Activated T-helper 2 cell treated with anti-CD3 and anti-CD28 coated beads, Interferon-gamma antibody, Interleukin-2, Interleukin-4, amounts not matched to agents 10 μg/mL and 5 μg/mL and 100 μg/mL, durations not matched to agents 14 hours and 24 hours and 36 hours (primary cell): Measurements from ENCODE around the gene KLB. TPM values are rescaled to one million over a fixed set of nuclear protein-coding genes. Genes with fewer than 3 reads are reported as not detected.
A peak's percentile ranks its signal among the peaks of the same experiment; 100 is the strongest.
"Not testable (repeated sequence)": the region's sequence is repeated elsewhere in the genome, so short reads cannot be mapped to it uniquely, and the experiment has no call there.

Experiments used
- DNase-seq: peaks from one replicate; pipeline ENCODE4 v3.0.0; 2021; ENCODE audit warnings: low spot score
- H3K27ac Mint-ChIP-seq: one replicate; pipeline ENCODE4 v1.8.0; 2021; ENCODE audit warnings: mixed read lengths
- H3K27me3 Mint-ChIP-seq: one replicate; pipeline ENCODE4 v1.8.0; 2021; ENCODE audit warnings: low read depth, mixed read lengths
- H3K36me3 Mint-ChIP-seq: one replicate; pipeline ENCODE4 v1.8.0; 2021; ENCODE audit warnings: low read depth, mixed read lengths
- H3K4me1 Mint-ChIP-seq: one replicate; pipeline ENCODE4 v1.8.0; 2021; ENCODE audit warnings: low read depth, mixed read lengths
- H3K4me3 Mint-ChIP-seq: one replicate; pipeline ENCODE4 v1.8.0; 2021; ENCODE audit warnings: low read depth, mild to moderate bottlenecking, moderate library complexity, mixed read lengths
- H3K9me3 Mint-ChIP-seq: one replicate; pipeline ENCODE4 v1.8.0; 2021; ENCODE audit warnings: mixed read lengths
- intact Hi-C: fragments of 100-400 bp; cut with micrococcal nuclease; formaldehyde crosslinking; loops from one replicate; pipeline ENCODE4 v1.15.1; 2023
- total RNA-seq: library from RNA; stranded (reverse); gene quantifications from 2 replicates; pipeline ENCODE4 v1.2.3, GENCODE V29; 2022

KLB gene
- not detected in 2 replicates for total RNA-seq

DNA sequence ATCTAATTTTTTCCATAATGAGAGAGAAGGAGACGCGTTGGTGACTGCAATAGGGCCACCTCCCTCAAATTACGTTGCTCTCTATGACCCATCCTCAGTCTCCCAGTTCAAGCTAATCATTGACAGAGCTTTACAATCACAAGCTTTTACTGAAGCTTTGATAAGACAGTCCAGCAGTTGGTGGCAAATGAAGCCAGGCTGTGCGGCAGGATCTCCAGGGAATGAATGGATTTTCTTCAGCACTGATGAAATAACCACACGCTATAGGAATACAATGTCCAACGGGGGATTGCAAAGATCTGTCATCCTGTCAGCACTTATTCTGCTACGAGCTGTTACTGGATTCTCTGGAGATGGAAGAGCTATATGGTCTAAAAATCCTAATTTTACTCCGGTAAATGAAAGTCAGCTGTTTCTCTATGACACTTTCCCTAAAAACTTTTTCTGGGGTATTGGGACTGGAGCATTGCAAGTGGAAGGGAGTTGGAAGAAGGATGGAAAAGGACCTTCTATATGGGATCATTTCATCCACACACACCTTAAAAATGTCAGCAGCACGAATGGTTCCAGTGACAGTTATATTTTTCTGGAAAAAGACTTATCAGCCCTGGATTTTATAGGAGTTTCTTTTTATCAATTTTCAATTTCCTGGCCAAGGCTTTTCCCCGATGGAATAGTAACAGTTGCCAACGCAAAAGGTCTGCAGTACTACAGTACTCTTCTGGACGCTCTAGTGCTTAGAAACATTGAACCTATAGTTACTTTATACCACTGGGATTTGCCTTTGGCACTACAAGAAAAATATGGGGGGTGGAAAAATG is at the start of gene KLB:
Gene KLB, plus strand, starts transcription at position 168 of the 821 bp plus-strand sequence. Its CDS starts 20 bp downstream, at position 188.
- H3K9me3 Mint-ChIP-seq = no peaks in the 10 kb centered on the region
- no peaks in the 10 kb centered on the region for H3K36me3 Mint-ChIP-seq
- H3K27ac Mint-ChIP-seq = no peak within 1 kb of the TSS
- intact Hi-C loops = no loop called here
- no peak for DNase-seq
- no peak within 1 kb of the TSS for H3K4me3 Mint-ChIP-seq
- H3K27me3 Mint-ChIP-seq = peaks cover 6% of the 10 kb centered on the region
- no peaks in the 10 kb centered on the region for H3K4me1 Mint-ChIP-seq

DNA sequence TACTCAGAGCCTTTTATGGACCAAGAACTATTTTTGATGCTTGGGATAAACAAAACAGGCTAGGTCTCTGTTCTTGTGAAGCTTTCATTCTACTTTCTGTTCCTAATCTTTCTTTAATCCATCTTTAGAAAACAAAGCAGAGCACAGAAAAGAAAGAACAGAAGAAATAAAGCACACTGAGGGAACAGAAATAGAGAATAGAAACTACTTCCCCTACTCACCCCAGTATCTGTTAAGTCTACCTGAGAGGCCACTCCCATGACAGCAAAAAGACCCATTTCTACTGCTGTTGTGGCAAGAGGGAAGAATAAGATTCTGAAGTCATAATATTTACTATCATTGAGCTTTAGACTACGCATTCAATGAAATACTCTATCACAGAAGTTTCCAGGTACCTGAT is 49.7 kb upstream of the KLB start:
- H3K27me3 Mint-ChIP-seq = no peaks in the 10 kb centered on the region
- H3K36me3 Mint-ChIP-seq = peaks cover 37% of the 10 kb centered on the region
- H3K4me3 Mint-ChIP-seq = no peak overlapping the region
- DNase-seq = no peak
- intact Hi-C loops = no loop called here
- H3K4me1 Mint-ChIP-seq = peaks cover 47% of the 10 kb centered on the region
- peak overlapping the region; percentile 19 for H3K27ac Mint-ChIP-seq
- no peaks in the 10 kb centered on the region for H3K9me3 Mint-ChIP-seq

DNA sequence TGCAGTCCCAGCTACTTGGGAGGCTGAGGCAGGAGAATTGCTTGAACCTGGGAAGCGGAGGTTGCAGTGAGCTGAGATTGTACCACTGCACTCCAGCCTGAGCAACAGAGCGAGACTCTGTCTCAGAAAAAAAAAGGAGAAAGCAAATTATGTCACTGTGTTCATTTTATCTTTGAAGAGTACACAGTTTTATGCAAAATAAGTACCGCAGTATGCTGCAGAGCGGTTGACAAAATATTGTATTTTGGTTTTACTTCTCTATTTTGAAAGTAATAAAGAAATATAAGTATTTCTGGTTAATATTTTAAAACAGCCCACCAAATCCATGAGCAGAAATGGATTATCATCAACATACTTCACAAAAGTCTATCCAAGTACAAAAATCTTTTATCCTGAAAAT is 46.1 kb upstream of the KLB start:
- H3K4me3 Mint-ChIP-seq, H3K27ac Mint-ChIP-seq, H3K27me3 Mint-ChIP-seq, intact Hi-C loops, DNase-seq, H3K9me3 Mint-ChIP-seq: not testable (repeated sequence)
- Mint-ChIP-seq H3K4me1 (peaks cover 39% of the 10 kb centered on the region), H3K36me3 (peaks cover 38% of the 10 kb centered on the region)

DNA sequence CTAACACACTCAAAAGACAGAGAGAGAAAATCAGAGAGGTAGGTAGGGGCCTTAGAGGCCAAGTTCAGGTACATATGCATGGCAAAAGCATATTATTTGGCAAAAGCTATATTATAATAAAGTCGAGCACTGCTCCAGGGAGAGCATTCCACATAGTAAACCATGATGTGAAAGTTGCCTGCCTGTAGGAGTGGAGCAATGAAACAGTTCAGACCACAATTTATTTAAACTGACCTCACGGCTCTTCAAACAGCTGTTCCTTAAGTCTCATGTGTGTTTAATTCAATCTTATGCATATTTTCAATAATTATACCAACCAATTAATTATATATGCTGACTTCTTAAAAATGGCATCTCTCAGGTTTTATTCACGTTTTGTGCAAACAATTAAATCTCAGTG is 43.9 kb upstream of the KLB start:
- no peaks in the 10 kb centered on the region for H3K27me3 Mint-ChIP-seq
- DNase-seq = no peak
- intact Hi-C loops = no loop called here
- H3K9me3 Mint-ChIP-seq = no peaks in the 10 kb centered on the region
- H3K4me1 Mint-ChIP-seq = peaks cover 38% of the 10 kb centered on the region
- peaks cover 36% of the 10 kb centered on the region for H3K36me3 Mint-ChIP-seq
- H3K27ac Mint-ChIP-seq = peak overlapping the region; percentile 4
- no peak overlapping the region for H3K4me3 Mint-ChIP-seq

DNA sequence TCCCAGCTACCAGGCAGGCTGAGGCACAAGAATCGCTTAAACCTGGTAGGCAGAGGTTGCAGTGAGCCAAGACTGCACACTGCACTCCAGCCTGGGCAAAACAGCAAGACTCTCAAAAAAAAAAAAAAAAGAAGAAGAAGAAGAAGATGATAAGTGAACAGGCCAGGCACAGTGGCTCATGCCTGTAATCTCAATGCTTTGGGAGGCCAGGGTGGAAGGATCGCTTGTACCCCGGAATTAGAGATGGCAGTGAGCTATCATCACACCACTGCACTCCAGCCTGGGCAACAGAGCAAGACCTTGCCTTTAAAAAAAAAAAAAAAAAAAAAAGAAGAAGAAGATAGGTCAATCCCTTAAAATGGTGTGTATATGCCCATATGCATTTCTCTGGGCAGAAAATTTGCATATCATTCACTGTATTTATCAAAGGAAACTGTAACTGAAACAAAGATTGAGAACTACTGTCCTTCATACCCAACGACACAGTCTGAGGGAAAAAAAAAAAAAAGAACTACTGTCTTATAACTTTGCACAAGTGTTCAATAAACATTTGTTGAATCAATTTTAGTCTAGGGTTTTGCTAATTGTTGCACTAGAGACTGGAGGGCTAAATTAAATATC is 42.8 kb upstream of the KLB start:
- H3K27me3 Mint-ChIP-seq = peaks cover 1% of the 10 kb centered on the region
- peaks cover 5% of the 10 kb centered on the region for H3K9me3 Mint-ChIP-seq
- peaks cover 34% of the 10 kb centered on the region for H3K4me1 Mint-ChIP-seq
- peak overlapping the region; percentile 74 for H3K27ac Mint-ChIP-seq
- no peak for DNase-seq
- H3K4me3 Mint-ChIP-seq = peak overlapping the region; percentile 78
- intact Hi-C loops = loop anchor here (2.0 kb wide), 1 partner anchor 95 kb away; the partner anchor contains the start of genes LIAS and RPL9
- peaks cover 32% of the 10 kb centered on the region for H3K36me3 Mint-ChIP-seq

DNA sequence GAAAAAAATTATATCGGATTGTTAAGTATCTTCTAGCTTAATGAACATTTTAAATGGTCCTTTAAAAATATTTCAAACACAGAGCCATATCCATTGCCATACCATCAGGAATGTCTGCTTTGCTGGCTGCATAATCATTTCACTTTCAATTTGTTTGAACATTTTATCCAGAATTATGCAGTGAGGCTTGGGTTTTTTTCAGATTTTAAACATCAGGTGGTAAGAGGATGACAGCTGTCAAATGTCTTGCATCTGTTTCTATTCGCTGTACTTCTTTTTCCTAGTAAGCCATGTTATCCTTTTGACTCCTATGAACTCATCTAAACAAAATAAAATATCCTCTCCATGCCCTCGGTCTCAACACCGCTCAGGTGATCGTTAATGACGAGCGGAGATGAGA is 41.4 kb upstream of the KLB start:
- peaks cover 29% of the 10 kb centered on the region for H3K36me3 Mint-ChIP-seq
- H3K4me1 Mint-ChIP-seq = peaks cover 31% of the 10 kb centered on the region
- H3K9me3 Mint-ChIP-seq = peaks cover 9% of the 10 kb centered on the region
- intact Hi-C loops = loop anchor here (2.0 kb wide), 1 partner anchor 93 kb away; the partner anchor contains the start of genes LIAS and RPL9
- peak overlapping the region; percentile 86 for H3K27ac Mint-ChIP-seq
- no peak for DNase-seq
- peak overlapping the region; percentile 90 for H3K4me3 Mint-ChIP-seq
- H3K27me3 Mint-ChIP-seq = peaks cover 1% of the 10 kb centered on the region

DNA sequence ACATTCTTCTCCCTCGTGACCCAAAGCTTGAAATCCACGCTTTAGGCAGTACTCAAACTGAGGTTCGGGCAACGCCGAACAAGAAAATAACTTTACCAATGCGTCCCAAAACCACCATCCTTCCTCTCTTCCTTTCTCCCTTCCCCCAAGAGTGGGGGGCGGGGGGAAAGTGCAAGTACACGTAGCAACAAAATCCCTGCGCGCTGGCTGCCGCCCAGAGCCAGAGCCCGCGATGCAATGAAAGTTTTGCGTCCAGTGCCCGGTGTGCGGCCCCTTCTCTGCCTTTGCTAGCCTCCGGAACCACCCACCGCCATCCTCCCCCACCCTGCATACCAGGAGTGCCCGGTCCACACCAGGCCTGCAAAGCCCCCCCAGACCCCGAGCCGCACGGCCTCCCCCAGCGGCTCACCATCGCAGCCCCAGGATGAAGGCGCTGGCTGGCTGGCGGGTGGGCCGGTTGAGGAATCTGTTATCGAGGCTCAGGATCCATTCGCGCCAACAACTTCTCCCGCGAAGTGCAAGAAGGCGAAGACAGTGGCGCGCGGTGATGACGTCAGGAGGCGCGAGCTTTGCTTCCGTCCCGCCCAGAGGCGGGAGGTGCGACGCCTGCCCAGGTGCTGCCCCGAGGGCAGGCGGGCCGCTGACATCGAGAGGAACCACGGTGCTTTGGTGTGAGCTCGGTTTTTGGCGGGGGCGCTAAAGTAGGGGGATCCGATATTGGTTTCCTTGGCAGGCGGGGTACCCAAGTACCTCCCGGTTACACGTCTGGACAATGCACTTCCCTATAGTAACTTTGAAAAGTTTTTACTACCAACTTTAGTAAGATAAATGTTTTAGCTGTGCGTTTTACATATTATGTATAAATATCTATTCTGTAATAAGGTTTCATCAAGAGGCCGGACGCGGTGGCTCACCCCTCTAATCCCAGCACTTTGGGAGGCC is 40.6 kb upstream of the KLB start, which contains the start of gene RFC1:
Gene RFC1, minus strand, starts transcription at position 533 of the 942 bp plus-strand sequence. Its CDS starts 121 bp downstream, at position 412.
- peaks cover 31% of the 10 kb centered on the region for H3K4me1 Mint-ChIP-seq
- intact Hi-C loops = loop anchor here (1.0 to 2.0 kb wide), 3 partner anchors 13 to 183 kb away; partner anchors contain the start of genes LIAS, RPL9 and WDR19
- peak; percentile 89 for DNase-seq
- H3K27ac Mint-ChIP-seq = peak within 1 kb of the TSS; percentile 86
- peaks cover 15% of the 10 kb centered on the region for H3K9me3 Mint-ChIP-seq
- H3K4me3 Mint-ChIP-seq = peak within 1 kb of the TSS; percentile 90
- H3K36me3 Mint-ChIP-seq = peaks cover 31% of the 10 kb centered on the region
- peaks cover 1% of the 10 kb centered on the region for H3K27me3 Mint-ChIP-seq

DNA sequence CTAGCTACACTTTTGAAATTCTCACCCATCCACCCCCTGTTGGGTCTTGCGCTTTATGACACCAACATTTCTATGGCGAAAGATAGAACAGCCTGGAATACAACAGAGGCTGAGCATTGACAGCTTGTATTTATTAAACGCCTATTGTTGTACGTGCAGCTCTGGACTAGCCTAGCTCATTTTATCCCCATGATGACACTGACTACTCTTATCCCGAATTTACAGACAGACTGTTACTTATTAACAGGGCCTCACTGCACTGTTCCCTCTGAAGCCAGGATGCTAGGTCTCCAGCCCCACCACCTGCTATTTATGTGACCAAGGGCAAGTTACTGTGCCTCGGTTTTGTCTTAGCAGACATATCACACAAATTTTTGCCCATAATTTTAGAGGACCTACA is 39.6 kb upstream of the KLB start:
- Mint-ChIP-seq H3K4me3 (peak overlapping the region; percentile 90), H3K4me1 (peaks cover 27% of the 10 kb centered on the region), H3K36me3 (peaks cover 24% of the 10 kb centered on the region), H3K27me3 (peaks cover 1% of the 10 kb centered on the region), H3K27ac (no peak overlapping the region), H3K9me3 (peaks cover 25% of the 10 kb centered on the region)
- DNase-seq = no peak
- intact Hi-C loops = loop anchor here (2.0 kb wide), 1 partner anchor 184 kb away; the partner anchor contains the start of gene WDR19

DNA sequence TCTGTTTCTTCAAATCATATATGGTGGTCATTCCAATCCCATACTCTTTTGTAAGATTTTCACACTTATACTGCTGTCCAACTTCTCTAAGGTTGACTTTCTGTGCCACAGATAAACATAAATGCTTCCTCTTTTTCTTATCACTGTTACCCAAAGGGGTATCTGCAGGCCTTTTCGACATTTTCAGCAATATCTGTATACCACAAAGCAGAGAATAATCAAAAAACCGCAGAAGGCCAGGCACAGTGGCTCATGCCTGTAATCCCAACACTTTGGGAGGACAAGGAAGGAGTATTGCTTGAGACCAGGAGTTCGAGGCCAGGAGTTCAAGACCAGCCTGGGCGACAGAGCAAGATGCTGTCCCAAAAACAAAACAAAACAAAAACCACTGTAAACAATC is 37.4 kb upstream of the KLB start:
- Mint-ChIP-seq H3K36me3 (peaks cover 15% of the 10 kb centered on the region), H3K4me1 (peaks cover 14% of the 10 kb centered on the region), H3K4me3 (no peak overlapping the region), H3K27ac (no peak overlapping the region), H3K27me3 (peaks cover 1% of the 10 kb centered on the region), H3K9me3 (peaks cover 33% of the 10 kb centered on the region)
- DNase-seq = no peak
- intact Hi-C loops = no loop called here

DNA sequence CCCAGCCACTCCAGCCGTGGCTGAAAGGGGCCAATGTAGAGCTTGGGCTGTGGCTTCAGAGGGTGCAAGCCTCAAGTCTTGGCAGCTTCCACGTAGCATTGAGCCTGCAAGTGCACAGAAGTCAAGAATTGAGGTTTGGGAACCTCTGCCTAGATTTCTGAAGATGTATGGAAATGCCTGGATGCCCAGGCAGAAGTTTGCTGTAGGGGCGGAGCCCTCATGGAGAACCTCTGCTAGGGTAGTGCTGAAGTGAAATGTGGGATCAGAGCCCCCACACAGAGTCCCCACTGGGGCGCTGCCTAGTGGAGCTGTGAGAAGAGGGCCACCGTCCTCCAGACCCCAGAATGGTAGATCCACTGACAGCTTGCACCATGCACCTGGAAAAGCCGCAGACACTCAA is 35.5 kb upstream of the KLB start:
- H3K36me3 Mint-ChIP-seq, H3K27me3 Mint-ChIP-seq, H3K27ac Mint-ChIP-seq, H3K4me1 Mint-ChIP-seq, DNase-seq, H3K4me3 Mint-ChIP-seq, intact Hi-C loops: not testable (repeated sequence)
- H3K9me3 Mint-ChIP-seq = peaks cover 33% of the 10 kb centered on the region

DNA sequence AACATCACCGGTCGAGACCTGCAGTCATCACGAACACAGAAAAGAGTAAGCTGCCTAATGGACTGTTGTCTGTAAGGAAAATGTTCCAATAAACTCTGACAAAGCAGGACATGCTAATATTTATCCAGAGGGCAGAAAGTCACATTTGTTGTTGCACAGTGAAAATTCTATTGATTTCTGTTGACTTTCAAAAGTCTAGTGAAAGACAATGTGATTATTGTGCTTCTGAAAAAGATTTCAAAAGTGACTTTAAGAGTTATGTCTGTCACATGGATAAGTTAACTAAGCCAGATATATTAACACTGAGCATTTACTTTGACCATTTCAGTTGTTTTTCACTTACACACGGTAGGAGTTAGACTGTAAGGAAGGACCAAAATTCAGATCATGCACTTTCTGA is 31.3 kb upstream of the KLB start:
- Mint-ChIP-seq H3K4me3 (no peak overlapping the region), H3K27me3 (peaks cover 29% of the 10 kb centered on the region), H3K27ac (no peak overlapping the region), H3K36me3 (peaks cover 5% of the 10 kb centered on the region), H3K9me3 (peaks cover 36% of the 10 kb centered on the region), H3K4me1 (no peaks in the 10 kb centered on the region)
- intact Hi-C loops = no loop called here
- no peak for DNase-seq

DNA sequence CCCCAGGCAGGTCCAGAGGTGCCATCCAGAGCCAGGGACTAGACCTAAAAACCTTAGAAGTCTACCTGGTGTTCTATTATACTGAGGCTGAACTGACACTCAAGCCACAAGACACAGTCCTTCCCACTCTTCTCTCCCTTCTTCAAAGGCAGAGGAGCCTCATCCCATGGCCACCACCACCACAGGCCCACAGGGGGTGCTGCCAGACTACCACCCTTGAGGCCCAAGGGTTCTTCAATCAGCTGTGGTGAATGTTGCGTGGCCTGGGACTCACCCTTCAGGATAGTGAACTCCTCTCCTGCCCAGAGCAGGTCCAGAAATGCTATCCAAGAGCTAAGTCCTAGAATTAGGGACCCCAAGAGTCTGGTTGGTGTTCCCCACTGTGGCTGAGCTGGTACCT is 23.0 kb upstream of the KLB start:
- intact Hi-C loops = no loop called here
- Mint-ChIP-seq H3K27me3 (peaks cover 21% of the 10 kb centered on the region), H3K36me3 (no peaks in the 10 kb centered on the region), H3K27ac (no peak overlapping the region), H3K4me3 (no peak overlapping the region), H3K4me1 (no peaks in the 10 kb centered on the region), H3K9me3 (peaks cover 14% of the 10 kb centered on the region)
- DNase-seq = no peak
